OCI-LY3 (cell line): ENCODE measurements around the gene SLC22A5.

Experiments used
- EZH2phosphoT487 ChIP-seq: fragments of 200-600 bp; shearing (Covaris generic); IDR thresholded peaks from 2 replicates; pipeline ENCODE4 v1.6.1; 2018; ENCODE audit warnings: antibody characterized with exemption, mixed run types, low read depth
- TF ChIP-seq, protein P1 (sequence below): fragments of 200-600, 300-600 bp; sonication (generic); IDR thresholded peaks from 2 replicates; pipeline ENCODE4 v1.5.1; 2014; ENCODE audit warnings: antibody characterized with exemption, low read length, low read depth

DNA sequence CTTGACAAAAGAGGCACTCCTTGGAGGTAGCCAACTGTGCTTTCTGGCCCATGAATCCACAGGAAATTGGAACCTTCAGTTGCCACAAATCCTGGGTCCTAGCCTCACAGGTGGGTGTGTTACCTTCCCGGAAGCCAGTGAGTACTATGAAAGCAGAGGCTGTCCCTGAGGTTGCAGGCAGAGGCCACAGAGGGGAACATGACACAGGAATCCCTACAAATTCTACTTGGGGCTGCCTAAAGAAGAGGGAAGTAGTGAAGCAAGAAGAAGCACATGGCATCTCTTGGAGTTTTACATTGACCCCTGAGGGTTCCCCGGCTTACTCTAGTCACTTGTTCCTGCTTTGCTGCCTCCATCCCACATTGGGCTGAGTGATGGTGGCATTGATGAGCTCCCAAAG is 2.6 kb downstream of the SLC22A5 start:
- TF ChIP-seq, protein P1, sequence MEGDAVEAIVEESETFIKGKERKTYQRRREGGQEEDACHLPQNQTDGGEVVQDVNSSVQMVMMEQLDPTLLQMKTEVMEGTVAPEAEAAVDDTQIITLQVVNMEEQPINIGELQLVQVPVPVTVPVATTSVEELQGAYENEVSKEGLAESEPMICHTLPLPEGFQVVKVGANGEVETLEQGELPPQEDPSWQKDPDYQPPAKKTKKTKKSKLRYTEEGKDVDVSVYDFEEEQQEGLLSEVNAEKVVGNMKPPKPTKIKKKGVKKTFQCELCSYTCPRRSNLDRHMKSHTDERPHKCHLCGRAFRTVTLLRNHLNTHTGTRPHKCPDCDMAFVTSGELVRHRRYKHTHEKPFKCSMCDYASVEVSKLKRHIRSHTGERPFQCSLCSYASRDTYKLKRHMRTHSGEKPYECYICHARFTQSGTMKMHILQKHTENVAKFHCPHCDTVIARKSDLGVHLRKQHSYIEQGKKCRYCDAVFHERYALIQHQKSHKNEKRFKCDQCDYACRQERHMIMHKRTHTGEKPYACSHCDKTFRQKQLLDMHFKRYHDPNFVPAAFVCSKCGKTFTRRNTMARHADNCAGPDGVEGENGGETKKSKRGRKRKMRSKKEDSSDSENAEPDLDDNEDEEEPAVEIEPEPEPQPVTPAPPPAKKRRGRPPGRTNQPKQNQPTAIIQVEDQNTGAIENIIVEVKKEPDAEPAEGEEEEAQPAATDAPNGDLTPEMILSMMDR = no peak
- no peak for TF ChIP-seq EZH2phosphoT487
